Stimulated activated CD4-positive, alpha-beta T cell treated with anti-CD3 and anti-CD28 coated beads, Interleukin-12 subunit alpha, Interleukin-12 subunit beta, amount 100 ng/mL, for 24 hours (primary cell): ENCODE data around the gene CCDC47.

ENCODE experiments used
- DNase-seq, 2 experiments: peaks; one replicate each; pipeline ENCODE4 v3.0.0-alpha.2; 2020; ENCODE audit warnings: low read depth in 2 of 2

The CCDC47 gene

DNA sequence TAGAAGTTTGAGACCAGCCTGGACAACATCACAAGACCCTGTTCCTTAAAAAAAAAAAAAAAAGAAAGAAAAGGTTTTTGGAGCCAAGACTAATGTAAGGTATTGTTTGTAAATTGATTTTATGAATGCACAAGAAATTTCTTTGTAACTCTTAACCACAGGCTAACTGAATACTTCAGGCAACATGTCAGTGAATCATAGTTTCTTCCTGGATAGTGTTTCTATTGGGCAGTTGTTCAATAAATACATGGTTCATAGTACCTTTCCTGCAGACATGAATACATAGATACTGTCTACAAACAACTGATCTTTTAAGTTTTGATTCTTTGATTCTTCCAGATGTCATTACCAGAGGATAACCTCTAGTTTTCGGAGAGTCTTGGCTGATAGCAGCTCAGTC lies 12.2 kb upstream of the CCDC47 start:
- DNase-seq, result no peak

DNA sequence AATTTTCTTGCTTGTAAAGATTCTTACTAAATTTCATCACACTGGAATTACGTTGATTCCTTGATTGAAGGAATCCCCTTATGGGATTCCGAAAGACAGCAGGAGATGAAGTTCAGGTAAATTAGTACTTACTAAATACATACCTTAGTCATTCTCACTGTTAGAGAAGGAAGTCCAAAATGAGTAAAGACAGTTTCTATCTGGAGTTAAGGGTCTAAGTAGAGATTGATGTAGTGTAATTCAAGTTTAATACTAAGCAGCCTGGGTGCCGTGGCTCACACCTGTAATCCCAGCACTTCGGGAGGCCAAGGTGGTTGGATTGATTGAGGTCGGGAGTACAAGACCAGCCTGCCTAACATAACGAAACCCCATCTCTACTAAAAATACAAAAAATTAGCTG lies 10.1 kb upstream of the CCDC47 start:
- DNase-seq, result no peak

DNA sequence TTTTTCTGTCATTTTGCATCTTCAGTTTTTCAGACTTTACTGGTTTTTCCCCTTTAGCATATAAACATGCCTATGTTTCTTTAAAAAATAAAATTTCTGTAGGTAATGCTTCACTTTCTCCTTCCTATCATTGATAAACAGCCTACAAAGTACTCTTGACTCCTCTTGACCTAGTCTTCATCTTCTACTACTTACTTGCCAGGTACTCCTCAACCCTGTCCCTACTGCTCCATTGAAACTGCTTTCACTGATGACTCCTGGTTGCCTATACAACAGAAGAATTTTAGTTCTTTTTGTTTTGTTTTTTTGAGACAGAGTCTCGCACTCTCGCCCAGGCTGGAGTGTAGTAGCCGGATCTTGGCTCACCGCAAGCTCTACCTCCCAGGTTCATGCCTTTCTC lies 7.5 kb upstream of the CCDC47 start:
- no peak for DNase-seq

GRCh38 chr17:63780507-63780906 lies 7.1 kb upstream of the CCDC47 start:
- no peak for DNase-seq

GRCh38 chr17:63775420-63775819 lies 2.0 kb upstream of the CCDC47 start:
- no peak for DNase-seq

GRCh38 chr17:63774969-63775265 lies 1.5 kb upstream of the CCDC47 start:
- DNase-seq, result no peak

DNA sequence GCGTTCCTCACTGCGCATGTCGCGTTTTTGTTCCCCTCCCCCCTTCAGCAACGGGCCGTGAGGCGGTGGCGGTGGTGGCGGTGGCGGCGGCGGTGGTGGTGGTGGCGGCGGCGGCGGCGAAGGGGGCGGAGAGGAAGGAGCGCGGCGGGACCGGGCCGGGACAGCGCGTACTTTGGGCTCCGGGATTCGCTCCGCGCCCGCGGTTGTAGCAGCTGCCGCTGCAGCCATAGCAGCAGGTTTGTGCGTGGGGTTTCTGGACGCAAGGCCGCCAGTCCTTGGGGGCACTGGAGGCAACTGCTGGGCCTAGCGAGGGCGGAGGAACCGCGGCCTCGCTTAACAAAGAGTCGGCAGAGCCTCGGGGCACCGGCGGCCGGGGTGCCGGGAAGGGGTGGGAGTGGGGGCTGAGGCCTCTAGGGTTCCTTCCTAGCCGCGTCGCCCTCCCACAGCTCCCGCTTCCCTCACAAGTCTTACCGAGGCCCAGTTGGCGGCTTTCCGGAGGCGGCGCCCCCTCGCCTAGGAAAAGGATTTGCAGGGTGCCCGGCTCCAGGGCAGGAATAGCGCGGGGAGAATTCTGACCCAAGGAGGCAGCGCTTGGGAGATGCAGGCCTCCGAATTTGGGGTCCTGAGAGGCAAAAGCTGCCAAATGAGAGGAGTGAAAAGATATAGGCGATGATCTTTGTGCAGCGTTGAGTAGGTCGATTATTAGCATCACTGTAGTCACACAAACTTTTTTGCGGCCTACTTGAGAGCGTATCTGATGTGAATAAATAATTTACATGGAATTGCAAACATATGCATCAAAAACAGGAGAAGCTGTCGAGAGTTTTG lies 958 bp upstream of the CCDC47 start, which contains the start of gene DDX42:
DDX42 (plus strand) TSS at position 30 of the 828 bp plus-strand sequence. CDS start 12,880 bp downstream, outside the sequence.
- DNase-seq, result peak; percentile 82 to 84

- DNase-seq, result no peak
Measured at GRCh38 chr17:63772801-63773271, 561 bp downstream of the CCDC47 start.

DNA sequence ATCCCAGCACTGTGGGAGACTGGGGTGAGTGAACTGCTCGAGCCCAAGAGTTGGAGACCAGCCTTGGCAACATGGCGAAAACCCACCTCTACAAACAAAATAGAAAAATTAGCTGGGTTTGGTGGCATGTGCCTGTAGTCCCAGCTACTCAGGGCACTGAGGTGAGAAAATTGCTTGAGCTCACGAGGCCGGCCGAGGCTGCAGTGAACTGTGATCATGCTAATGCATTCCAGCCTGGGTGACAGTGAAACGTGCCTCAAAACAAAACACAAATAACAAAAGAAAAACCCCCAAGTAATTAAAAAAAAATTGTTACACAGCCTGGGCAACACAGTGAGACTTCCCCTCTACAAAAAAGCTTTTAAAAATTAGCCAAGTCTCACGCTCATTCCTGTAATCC lies 5.0 kb downstream of the CCDC47 start:
- DNase-seq, result no peak

DNA sequence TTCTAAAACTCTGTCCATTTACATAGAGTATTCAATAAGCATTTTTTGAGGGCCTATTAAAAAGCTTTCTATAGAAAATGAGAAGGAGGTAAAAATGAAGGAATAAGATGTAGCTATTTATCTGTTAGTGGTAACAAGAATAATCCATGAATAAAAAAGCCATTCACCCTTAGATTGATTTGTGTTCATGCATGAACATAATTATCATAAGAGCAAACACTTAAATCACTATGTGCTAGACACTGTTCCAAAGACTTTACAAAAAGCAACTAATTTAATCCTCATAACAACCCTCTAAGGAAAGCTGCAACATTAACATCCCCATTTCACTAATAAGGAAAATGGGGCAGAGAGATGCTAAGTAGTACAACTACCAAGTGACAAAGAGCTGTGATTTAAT lies 6.6 kb downstream of the CCDC47 start:
- no peak for DNase-seq

DNA sequence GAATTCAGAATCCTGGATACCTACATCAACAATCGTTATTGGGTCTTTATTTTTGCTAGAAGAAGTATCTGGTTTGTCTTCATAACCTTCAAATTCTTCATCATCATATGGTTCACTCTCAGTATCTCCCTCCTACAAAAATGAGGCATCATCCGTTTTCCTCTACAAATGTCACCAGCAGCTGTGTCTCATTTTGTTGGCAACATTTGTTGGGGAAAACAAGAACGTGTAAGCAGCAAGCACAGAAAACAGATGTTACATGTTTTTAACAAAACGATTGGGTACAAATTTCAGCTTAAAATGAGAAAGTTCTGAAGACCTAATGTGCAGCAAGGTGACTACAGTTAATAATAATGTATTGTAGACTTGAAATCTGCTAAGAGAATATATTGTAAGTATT lies 8.7 kb downstream of the CCDC47 start:
- no peak for DNase-seq

DNA sequence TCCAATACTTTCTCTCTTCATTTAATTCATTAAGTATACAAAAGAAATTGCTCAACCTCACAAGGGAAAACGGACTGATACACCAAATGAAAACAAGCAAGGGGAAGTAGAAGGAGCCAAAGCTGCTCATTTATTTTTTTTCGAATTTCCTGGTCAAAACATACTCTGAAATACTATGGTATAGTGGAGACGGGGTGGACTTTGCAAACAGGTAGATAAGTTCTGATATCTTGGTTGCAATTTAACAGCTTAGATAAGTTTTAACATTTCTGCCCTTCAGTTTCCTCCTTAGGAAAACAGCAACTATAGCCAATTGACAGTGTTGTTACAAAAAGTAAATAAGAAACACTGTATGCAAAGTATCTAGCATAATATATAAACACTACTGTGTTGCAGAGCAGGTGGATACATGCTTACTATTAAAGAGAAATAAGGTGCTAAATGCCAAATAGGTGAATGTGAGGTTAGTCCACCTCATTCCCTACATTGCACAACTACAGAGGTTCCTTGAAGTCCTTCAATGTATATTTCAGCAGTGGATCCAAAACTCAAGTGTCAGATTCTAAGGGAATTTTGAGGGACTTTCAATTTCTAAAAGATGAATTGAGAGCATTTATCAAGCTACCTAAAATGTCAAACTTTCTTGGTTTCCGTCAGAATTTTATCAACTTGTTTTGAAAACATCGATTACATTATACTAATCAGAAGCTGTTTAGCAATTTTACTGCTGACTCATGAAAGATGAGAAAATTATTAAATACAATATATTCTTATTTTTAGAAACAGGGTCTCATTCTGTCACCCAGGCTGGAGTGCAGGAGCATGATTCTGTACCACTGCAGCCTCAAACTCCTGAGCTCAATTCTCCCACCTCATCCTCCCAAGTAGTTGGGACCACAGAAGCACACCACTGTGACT lies 11.0 kb downstream of the CCDC47 start:
- no peak for DNase-seq

DNA sequence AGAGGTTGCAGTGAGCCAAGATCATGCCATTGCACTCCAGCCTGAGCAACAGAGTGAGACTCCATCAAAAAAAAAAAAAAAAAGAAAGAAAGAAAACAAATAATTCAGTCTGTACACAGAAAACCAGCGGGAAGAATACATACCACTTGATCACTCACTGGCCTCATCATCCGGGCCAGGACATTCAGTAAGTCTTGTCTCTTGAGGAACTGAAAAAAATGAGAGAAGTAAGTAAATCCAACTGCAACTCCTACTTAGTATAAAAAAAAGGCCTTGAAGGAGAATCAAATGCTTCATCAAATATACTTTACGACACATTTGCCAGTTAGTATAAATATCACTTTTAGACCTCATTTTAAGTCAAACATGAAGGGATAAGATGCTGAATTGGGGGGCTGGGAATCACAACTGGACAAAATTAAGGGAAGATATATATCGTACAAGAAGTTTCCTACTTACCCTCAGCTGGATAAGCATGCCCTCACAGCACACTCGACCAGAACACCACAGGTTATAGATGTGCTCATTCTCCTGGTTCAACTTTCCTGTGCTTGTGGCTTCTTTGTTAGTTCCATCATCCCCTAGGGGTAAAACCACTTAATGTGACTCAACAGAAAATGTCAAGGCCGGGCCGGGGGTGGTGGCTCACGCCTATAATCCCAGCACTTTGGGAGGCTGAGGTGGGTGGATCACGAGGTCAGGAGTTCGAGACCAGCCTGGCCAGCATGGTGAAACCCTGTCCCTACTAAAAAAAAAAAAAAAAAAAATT lies 12.4 kb downstream of the CCDC47 start:
- no peak for DNase-seq

DNA sequence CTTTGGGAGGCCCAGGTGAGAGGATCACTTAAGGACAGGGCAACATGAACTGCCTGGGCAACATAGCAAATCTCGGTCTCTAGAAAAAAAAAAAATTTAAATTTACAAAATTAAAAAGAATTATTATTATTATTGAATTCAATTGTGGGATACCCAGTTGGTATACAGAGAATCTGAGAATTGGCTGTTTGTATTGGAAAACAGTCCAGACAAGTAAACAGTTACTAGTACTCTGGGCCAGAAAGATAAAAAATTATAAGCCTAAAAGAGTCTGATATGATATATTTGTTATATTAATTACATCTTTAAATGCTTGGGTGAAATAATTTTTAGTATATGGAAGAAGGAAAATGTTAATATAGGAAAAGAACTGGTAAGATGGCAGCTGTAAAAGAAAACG lies 15.0 kb downstream of the CCDC47 start:
- DNase-seq, result no peak

DNA sequence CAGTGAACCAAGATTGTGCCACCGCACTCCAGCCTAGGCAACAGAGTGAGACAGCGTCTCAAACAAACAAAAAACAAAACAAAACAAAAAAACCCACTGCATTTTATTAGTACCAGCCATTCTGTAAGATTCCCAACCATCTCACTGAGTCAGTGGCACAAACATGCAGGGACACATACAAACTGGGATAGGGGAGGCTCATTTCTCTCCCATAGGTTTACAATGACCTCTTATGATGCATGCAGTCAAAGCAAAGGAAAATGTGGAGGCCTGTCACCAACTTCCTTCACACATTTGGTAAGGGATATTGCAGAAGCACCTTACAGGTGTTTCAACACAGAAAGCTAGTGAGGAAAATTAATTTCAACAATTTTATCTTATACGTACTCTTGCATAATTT lies 19.4 kb downstream of the CCDC47 start:
- DNase-seq, result no peak

DNA sequence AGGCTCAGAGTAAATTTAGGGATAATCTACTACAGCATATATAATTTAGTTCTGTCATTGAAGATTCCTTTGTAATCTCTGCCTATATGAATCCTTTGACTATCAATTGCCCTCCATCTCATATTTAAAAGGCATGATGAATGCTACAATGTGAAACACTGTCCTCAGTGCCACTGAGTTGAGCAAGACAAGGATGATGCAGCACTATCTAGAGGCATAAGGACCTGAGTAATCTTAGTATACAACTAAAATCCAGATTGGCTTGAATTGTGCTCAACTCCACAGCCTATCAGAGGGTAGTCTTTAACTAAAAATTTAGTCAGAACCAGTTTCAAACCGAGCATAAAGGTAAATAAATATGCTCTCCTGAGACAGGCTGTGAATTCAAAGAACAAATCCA lies 20.2 kb downstream of the CCDC47 start:
- DNase-seq, result no peak

DNA sequence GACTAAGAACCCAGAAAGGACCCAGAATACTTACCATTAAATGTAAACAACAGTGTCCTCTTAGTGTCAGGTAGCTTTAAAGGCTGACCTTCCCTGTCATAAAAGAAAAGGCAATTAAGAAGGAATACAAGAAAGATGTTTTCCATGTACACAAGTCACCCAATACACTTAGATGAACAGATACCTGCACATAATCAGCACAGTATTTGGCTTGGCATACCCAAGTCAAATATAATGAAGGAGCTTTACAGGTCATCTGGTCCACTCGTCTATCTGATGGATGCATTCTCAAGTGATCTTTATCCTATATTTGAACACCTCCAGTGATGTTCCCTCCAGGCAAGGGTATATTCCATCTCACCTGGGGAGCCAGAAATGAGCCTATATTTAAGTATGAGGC lies 20.7 kb downstream of the CCDC47 start:
- no peak for DNase-seq

- no peak for DNase-seq
Measured at GRCh38 chr17:63751806-63752205, 21.6 kb downstream of the CCDC47 start.

GRCh38 chr17:63741408-63742173 lies 31.8 kb downstream of the CCDC47 start, which contains the start of gene STRADA:
TSS of gene STRADA (minus strand) at chr17:63741799. CDS start at chr17:63728369, 13,430 bp downstream.
- peak; percentile 98 to 99 for DNase-seq

- peak in 1 of 2 experiments; percentile 38 for DNase-seq
Measured at GRCh38 chr17:63741143-63741407, 32.3 kb downstream of the CCDC47 start.

DNA sequence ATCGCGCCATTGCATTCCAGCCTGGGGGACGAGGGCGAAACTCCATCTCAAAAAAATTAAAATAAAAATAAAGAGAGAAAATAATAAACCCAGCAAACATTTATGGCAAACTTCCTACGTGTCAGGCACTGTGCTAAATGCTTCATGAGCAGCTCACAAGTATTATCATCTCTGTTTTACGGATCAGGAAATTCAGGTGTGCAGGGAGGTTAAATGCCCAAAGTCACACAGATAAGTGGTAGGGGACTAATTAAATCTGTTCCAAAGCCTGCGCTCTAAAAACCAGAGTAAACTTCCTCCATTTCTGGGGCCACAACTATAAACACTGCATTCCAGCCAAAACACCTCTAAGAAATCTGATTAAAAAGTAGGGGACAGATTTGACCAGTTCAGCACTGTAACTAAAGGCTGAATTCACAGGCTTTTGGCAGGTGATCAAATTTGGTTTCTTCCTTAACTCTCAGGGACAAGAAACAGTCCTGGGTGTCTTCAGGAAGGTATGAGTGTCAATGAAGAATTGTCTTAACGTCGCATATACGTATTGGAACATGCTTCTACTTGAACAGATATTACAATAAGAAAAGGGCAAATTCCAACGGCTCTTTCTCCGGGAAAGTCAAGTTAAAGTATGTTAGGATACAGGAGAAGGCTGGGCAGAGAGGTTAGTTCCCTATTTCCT lies 32.8 kb downstream of the CCDC47 start:
- DNase-seq, result no peak
